HK-2 (cell line): ENCODE results near the gene ITPR2.
"Not testable (repeated sequence)": the region's sequence is repeated elsewhere in the genome, so short reads cannot be mapped to it uniquely, and the experiment has no call there.

Experiments used
- DNase-seq: peaks from one replicate; pipeline ENCODE4 v3.0.0-alpha.2; 2018; ENCODE audit not compliant: unreplicated experiment

ITPR2 gene

DNA sequence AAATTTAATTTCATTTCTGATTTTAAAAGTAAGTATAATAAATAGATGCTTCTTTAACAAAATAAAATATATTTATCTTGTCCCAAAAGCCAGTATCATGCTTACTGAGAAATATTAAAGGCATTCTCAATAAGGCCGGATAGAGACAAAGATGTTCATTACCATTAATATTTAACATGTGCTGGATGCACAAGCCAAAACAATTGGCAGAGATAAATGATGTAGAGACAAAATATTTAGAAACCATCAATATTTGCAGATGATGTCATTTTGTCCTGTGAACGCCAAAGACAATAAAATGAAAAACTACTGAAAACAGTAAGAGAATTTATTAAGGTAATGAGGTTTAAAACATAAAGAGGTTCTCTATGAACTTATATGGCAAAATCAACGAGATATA is 313.5 kb downstream of the ITPR2 start:
- no peak for DNase-seq

DNA sequence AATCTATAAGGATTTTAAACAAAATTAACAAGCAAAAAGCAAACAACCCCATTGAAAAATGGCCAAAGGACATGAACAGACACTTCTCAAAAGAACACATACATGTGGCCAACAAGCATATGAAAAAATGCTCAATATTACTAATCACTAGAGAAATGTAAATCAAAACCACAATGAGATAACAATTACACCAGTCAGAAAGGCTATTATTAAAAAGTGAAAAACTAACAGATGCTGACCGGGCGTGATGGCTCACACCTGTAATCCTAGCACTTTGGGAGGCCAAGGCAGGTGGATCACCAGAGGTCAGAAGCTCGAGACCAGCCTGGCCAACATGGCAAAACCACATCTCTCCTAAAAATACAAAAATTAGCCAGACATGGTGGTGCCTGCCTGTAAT is 315.7 kb downstream of the ITPR2 start:
- DNase-seq = not testable (repeated sequence)

DNA sequence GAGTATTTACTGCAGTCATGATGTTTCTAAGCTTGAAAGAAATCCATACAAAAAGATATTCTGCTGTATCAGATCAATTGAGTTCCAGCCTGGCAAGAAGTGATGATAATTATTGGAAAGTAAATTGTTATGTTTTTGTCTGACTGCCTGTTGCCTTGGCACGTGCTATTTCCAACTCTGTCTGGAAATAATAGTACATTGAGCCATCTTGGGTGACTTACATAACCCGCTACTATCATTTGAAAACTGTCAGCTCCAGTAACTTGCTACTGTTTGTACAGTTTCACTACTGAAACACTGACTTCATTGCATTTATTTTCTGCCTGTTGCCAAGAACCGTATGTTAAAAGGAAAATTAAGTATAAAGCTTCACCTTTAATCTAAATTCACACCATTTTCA is 318.6 kb downstream of the ITPR2 start:
- no peak for DNase-seq

DNA sequence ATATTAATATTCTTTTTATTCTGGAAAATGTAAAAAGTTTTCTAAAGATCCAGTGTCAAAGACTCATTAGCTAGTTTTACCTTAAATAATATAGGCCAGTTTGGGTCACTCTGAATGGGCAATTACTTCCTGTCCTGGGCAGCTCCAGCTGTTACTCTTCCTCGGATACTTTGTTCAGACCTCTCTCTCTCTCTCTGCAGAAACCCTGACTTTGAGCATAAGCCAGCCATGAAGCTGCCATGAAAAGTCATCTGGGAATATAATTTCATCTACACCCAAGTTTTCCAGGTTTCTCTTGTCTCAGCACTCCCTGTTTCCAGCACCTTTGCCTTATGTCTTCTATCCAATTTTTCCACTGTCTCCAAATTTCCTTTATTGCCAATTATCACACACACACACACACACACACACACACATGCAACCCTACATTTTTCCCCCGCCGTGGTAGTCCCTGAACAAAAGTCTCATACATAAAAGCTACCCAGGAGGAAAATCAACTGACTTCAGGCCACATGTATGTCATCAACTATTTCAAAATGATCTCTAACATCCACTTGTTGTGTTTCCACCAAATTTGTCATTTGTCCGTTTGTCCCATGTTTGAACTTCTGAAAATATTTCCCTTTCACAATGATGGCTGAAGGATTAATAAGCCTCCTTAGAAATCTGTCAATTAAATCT is 319.5 kb downstream of the ITPR2 start:
- no peak for DNase-seq

DNA sequence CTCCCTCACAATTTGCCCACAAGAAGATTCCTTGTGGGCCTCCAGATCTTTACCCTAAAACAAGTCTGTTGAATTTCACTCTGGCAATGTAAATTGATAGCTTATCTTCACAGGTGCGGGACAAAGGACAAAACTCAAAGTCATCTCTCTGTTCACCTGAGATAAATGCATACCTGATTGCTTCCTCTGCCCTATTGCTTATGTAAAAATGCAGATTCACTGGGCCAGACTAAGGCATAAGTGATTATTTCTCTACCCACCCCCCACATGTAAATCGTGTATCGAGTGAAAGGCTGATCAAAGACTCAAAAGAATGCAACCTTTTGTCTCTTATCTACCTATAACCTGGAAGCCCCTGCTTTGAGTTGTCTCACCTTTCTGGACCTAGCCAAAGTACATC is 320.8 kb downstream of the ITPR2 start:
- DNase-seq = no peak

DNA sequence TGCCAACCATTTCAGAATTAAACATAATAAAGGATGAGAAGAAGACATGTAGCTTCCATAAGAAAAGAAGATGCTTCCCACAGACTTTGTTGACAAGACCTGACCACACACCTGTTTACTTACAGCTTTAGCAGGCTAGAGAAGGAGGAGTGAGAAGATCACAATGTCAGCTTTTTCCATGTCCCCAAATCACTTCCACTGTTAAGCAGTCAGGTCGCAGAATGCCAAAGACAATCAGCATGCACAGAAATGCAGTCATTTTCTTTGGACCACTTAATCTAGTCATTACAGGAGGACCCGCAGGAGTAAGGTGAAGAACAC is 322.7 kb downstream of the ITPR2 start:
- DNase-seq = no peak

DNA sequence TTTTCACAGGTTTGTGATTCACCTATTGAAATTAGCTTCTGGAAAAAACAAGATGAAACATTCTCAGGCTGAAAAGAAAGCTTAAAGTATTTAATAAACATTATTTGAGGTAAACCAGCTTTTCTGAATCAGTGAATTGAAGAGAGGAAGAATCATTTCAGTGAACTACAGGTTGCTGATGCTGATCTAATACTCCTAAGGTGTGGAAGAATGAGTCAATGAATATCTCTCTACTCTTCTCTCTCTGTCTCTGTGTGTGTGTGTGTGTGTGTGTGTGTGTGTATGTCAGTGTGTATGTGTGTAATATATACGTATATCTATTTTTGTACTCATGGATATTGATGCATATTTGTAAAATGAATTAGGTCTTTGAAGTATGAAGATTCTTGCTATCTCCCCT is 325.4 kb downstream of the ITPR2 start:
- no peak for DNase-seq

DNA sequence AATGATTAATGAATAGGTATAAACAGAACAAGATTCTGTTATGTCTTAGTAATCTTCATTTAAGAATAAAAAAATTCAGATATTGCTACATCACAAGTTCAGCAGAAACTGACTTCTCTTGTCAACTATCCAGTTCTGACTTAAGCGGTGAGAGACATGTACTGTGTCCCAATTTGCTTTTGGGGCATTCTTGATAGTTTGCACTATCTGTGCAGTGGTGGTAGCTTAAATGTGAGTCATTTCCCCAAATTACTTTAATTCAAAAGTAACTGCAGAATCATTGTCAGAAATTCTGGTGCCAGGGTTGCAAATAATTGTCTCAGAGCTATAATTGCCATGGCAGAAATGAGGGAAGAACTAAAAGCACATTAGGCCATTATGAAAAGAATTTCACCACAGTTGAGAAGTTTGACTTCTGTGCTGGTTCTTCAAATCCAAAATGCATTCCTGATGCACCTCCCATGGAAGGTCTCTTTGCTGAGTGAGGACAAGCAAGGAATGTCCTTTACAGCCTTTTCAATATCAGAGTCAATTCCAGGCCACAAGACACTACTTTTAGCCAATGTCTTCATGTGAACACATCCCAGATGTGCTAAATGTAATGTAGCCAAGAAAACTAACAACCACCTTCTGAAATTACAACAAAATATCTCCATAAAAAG is 332.9 kb downstream of the ITPR2 start:
- DNase-seq = no peak

DNA sequence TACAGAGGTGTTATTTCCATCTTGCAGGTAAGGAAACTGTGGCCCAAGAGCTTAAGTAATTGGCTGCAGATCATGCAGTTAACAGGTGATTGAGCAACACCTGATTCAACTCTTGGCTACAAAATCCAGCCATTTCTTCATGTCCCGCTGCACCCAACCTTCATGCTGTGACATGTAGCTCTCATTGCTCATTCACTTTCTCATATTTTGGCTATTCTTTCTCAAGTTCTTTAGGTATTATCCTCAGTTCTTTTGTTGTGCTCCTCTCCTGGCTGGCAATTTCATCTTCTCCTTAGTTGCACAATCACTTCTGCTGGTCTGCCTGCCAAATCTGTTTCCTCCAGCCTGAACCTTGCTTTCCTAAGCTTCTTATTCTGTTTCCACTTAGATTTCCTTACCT is 336.8 kb downstream of the ITPR2 start:
- no peak for DNase-seq

DNA sequence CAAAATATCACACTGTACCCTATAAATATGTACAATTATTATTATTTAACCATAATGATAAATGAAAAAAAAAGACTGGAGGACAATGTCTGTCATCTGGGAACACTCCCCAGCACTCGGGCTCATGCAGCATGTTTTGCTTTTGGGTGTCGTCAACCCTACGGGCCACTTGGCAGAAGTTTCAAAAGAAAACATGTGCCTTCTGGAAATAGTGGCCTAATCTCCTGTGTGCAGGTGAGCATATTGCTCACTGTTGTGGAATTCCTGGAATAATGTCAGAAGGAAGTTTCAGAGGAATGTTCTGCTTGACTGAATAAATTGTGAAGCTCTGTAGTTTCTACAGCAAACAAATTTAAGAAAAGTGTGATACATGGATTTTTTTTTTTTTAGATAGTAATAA is 339.3 kb downstream of the ITPR2 start:
- peak; percentile 16 for DNase-seq

DNA sequence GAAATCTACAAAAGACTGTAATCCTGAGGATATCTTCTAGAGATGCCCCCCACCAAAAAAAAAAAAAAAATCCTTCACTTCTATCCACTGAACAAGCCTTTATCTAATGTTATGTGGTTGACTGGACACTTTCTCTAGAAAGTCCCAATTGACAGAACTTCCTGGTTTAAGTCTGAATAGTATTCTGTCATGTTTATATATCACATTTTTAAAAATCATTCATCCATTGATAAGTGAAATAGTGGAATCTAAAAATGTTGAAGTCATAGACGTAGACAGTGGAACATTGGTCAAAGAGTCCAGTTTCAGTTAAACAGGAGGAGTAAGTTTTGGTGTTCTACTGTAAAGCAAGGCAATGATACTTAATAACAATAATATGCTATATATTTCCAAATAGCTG is 340.6 kb downstream of the ITPR2 start:
- DNase-seq = no peak

DNA sequence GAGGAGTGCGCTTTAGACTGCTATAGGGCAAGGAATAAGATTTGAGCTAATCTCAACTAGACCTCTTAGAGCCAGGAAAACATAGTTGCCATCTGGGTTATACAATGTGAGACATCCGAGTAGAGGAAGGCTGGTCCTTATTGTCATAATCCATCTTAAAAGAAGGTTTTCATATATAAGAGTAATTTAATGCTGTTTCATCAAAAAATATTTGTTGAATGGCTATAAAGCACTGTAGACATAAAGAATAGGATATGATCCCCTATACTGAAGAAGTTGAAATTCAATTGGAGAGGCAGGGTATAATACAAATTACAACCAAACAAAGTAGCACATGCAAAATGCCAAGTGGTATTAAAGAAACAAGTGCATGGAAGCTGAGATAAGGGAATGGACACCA is 343.1 kb downstream of the ITPR2 start:
- no peak for DNase-seq

DNA sequence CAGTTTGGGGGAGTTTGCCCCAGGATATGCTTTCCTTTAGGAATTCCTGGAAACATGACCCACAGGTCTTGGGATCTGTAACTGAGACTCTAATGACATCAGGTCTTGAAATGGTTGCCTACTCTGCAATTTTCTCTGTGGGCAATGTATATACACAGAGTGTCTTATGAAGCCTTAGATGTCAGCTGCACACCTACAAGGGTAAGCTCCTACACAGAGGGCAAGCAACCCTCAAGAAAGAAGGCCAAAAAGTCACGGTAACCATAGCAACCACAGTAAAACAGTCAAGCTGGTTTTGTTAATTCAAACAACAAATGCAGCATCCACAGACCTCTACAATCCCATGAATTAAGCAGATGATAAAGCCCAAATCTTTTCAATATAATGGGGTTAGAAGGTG is 344.6 kb downstream of the ITPR2 start:
- DNase-seq = no peak

DNA sequence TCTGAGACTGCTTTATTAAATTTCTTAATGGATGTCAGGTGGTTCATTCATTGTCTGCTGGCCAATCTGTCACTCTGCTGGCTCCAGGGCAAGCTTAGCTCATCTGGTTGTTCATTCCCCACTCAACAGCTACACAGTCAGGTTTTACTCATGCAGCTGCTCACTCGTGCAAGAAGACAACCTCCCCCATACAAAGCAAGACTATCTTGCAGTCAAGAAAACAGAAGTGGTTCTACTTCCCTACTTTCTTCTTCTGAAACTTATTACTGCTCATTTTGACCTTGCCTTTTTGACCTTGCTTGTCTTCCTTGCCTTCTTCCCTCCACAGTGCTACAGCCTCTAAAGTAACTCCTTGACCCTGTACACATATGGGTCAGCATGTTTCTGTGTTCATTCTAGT is 359.7 kb downstream of the ITPR2 start:
- peak; percentile 38 for DNase-seq

DNA sequence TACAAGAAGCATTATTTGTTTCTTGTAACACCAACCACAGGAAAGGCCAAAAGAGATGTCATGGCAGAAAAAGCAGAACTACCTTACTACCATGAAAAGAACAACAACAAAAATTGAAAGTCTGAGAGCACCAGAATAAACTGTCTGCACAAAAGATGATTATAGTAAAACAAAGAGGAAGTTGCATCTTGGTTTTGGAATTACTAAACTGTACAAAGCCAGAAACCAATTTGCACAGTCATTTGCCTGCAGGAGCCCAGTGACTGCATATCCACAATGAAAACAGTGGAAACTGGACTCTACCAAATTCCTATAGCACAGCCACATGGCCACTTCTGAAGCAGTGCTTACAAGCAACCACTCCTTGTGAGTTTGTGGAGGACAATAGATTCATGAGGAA is 361.4 kb downstream of the ITPR2 start:
- no peak for DNase-seq

DNA sequence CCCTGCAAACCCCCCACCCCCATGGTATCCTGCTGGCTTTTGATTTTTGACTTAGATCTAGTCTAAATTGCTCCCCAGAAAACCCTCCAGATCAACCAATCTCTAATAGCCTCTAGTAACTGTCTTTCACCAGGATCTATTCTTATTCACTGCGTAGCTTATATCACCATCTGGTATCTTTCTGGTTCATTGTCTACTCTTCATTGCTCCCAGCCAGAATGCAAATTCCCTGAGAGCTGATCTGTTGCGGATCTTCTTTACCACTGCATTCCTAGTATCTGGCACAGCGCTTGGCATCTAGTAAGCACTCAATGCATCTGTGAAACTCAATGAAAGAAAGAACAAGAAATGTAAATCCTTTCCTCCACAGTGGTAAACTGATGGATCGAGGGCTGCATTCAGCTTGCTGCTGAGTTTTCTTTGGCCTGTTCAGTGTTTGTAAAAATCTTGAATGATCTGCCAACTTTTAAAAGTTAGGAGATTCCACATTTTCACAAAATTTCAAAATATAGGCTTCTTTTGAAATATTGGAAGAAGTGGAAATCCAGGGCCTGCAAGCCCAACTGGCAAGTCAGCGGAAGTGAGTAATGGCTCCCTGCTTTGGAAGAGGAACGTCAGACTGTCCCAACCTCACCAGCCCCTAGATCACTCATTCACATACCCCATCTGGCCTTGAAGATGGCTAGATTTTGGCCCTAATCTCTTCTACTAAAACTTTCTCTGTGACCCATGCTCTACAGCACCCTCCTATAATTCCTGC is 363.4 kb downstream of the ITPR2 start:
- DNase-seq = no peak

DNA sequence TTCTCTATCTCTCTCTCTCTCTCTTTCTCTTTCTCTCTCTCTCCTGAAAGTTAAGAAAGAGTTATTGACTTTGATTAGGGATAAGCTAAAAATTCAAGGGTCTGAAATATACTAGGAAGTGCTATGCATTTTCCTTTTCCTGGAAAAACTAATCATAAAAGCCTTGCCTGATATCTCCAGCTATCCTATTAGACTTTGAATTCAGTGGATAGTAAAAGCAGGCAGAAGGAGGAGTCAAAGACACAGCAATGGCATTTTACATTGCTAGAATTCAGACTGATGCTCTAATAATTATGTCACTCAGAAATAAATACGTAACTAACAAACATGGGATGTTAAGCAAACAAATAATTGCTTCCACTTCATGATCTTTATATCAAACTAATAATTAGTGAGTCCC is 365.6 kb downstream of the ITPR2 start:
- DNase-seq = no peak

DNA sequence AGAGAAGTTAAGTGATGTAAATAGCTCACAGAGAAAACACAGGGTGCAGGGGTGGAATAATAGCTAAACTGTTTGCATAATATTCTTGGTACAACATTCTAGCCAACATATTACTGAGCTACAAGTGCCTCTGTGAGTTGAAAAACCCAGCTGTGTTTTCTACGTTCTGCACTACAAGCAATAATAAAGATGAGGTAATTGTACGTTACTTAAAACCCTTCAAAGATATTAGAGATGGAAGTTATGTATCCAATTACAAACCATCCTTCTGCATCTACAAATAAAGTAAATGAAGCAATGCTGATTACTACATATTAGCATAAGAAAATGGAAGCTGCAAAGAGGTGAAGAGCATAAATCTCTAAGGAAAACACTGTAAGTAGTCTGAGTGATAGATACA is 366.3 kb downstream of the ITPR2 start:
- no peak for DNase-seq

DNA sequence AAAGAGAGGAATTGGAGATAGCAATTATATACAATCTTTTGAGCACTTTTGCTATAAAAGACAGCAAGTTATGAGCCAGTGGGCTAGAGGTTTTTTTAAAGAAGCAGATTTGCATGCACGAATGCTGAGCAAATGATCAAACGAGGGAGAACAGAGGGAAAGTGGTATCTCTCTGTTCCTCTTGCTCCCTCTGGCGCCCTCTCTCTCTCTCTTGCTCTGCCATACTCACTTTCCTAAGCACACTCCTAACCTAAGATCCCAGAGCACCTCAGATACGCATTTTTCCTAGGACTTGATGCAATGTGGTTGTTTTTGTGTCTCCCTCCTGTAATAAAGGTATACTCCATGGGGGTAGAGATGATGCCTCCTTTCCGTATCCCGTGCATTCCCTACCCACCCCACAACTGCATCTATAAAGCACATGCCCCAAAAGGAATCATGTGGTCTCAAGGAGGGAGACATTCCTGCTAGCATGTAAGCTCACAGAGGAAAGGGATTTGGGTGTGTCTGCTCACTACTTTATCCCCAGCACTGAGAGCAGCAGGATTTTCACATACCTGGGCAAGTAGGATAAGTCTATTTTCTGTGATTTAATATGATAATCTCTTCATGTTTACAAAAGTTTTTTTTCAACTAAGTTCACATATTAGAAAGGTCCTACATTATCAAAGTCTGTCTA is 367.4 kb downstream of the ITPR2 start:
- no peak for DNase-seq

DNA sequence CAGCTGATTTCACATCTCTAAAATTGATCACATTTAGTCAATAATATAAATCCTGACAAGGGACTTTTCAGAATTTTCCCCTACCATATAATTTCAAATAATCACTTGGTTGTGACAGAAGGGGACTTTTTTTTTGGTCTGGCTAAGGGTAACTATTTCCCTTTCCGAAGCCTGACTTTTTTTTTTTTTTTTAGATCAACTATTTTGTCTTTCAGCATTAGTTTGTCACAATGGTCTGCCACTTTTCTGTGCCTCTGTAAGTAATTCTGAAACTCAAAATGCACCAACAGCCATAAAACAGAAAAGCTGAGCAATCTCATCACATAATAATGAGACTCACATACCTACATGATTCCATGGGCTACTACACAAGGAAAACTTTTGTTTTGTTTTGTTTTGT is 371.2 kb downstream of the ITPR2 start:
- no peak for DNase-seq

DNA sequence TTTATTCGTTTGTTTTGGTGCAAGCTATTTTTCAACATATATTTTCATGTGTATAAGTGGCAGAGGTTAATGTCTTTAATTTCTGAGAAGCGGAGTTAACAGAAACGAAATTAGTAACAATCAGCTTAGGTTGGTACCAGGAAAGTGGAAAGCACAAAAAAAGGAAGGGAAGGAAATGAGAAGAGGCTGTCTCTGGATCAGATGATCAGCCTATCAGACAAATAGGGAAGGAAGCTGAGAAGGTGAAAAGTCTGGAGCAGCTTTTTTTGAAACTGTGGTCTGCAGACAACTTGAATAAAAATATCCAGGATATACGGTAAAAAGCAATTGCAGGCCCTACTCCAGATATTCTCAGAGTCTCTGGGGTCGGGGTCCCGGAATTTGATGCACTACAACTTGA is 372.6 kb downstream of the ITPR2 start:
- DNase-seq = no peak

DNA sequence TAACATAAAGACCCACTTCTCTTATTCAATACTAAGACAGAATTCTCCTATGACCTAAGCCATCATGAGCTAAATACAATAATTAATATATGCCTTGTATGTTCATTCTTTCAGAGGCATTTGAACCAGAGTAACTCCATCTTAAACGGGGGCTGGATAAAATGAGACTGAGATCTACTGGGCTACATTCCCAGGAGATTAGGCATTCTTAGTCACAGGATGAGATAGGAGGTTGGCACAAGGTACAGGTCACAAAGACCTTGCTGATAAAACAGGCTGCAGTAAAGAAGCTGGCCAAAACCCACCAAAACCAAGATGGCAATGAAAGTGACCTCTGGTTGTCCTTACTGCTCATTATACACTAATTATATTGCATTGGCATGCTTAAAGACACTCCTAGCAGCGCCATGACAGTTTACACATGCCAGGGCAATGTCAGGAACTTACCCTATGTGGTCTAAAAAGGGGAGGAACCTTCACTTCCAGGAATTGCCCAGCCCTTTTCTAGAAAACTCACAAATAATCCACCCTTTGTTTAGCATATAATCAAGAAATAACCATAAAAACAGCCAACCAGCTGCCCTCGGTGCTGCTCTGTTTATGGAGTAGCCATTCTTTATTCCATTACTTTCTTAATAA is 376.9 kb downstream of the ITPR2 start:
- DNase-seq = no peak
